ENCODE data around the gene DSCAM. TPM values are rescaled to one million over a fixed set of nuclear protein-coding genes. Genes with fewer than 3 reads are reported as not detected.
"Not testable (repeated sequence)": the region's sequence is repeated elsewhere in the genome, so short reads cannot be mapped to it uniquely, and the experiment has no call there.

DSCAM gene
- total and polyA plus RNA-seq, 3 donors from 2014 or later, result 0.70 to 2.3 (median 2.0) TPM

- H3K9me3 ChIP-seq, result no peaks in the 10 kb centered on the region
- TF ChIP-seq POLR2A (IDR thresholded peaks at IDR 0.05), result no peak
- no peak for TF ChIP-seq CTCF (IDR thresholded peaks at IDR 0.05)
- intact Hi-C loops (cut with DNase I; ENCODE audit: low total_unique reads), result no loop called here
- H3K27me3 ChIP-seq, result no peaks in the 10 kb centered on the region
- no peaks in the 10 kb centered on the region for H3K36me3 ChIP-seq (ENCODE audit: low read depth, missing control alignments)
- DNase-seq, result no peak
- 49 to 60% methylated on average over 2 of the region's 2 CpGs for WGBS, 2 donors
- H3K4me3 ChIP-seq, result no peak overlapping the region
- no peak overlapping the region for H3K27ac ChIP-seq
- no peaks in the 10 kb centered on the region for H3K4me1 ChIP-seq
Observed at GRCh38 chr21:40047211-40047610, 799.7 kb downstream of the DSCAM start.

GRCh38 chr21:40043866-40044265, 803.1 kb downstream of the DSCAM start:
- intact Hi-C loops (cut with DNase I; ENCODE audit: low total_unique reads), result no loop called here
- no peaks in the 10 kb centered on the region for H3K9me3 ChIP-seq
- WGBS, 2 donors, result 76 to 92% methylated on average over 12 of the region's 12 CpGs

GRCh38 chr21:40043423-40043822, 803.5 kb downstream of the DSCAM start:
- Histone ChIP-seq H3K36me3 (ENCODE audit: low read depth, missing control alignments) (no peaks in the 10 kb centered on the region), H3K27me3 (no peaks in the 10 kb centered on the region), H3K4me3 (no peak overlapping the region), H3K9me3 (no peaks in the 10 kb centered on the region), H3K4me1 (no peaks in the 10 kb centered on the region), H3K27ac (no peak overlapping the region)
- WGBS, 2 donors, result 72 to 76% methylated on average over 4 of the region's 4 CpGs
- intact Hi-C loops (cut with DNase I; ENCODE audit: low total_unique reads), result no loop called here
- no peak for DNase-seq
- TF ChIP-seq CTCF (IDR thresholded peaks at IDR 0.05), result no peak
- TF ChIP-seq POLR2A (IDR thresholded peaks at IDR 0.05), result no peak

More at GRCh38 chr21:40043866-40044265, 803.1 kb downstream of the DSCAM start:
- Histone ChIP-seq H3K27ac (no peak overlapping the region), H3K27me3 (no peaks in the 10 kb centered on the region), H3K4me3 (no peak overlapping the region), H3K4me1 (no peaks in the 10 kb centered on the region), H3K36me3 (ENCODE audit: low read depth, missing control alignments) (no peaks in the 10 kb centered on the region)
- TF ChIP-seq CTCF (IDR thresholded peaks at IDR 0.05) (no peak), POLR2A (IDR thresholded peaks at IDR 0.05) (no peak)
- no peak for DNase-seq

GRCh38 chr21:40041446-40041845, 805.5 kb downstream of the DSCAM start:
- TF ChIP-seq POLR2A (IDR thresholded peaks at IDR 0.05), result no peak
- TF ChIP-seq CTCF (IDR thresholded peaks at IDR 0.05), result no peak
- no peak overlapping the region for H3K27ac ChIP-seq
- H3K36me3 ChIP-seq (ENCODE audit: low read depth, missing control alignments), result no peaks in the 10 kb centered on the region
- intact Hi-C loops (cut with DNase I; ENCODE audit: low total_unique reads), result no loop called here
- no peak overlapping the region for H3K4me3 ChIP-seq
- no peaks in the 10 kb centered on the region for H3K27me3 ChIP-seq
- H3K9me3 ChIP-seq, result no peaks in the 10 kb centered on the region
- 85 to 93% methylated on average over 6 of the region's 6 CpGs for WGBS, 2 donors
- no peak for DNase-seq
- no peaks in the 10 kb centered on the region for H3K4me1 ChIP-seq

GRCh38 chr21:40033156-40033782, 813.7 kb downstream of the DSCAM start:
- DNase-seq; H3K4me3 ChIP-seq; H3K27ac ChIP-seq; H3K27me3 ChIP-seq; H3K9me3 ChIP-seq; H3K36me3 ChIP-seq (ENCODE audit: low read depth, missing control alignments); H3K4me1 ChIP-seq; intact Hi-C loops (cut with DNase I; ENCODE audit: low total_unique reads): not testable (repeated sequence)
- WGBS, 2 donors, result 66 to 70% methylated on average over 25 of the region's 25 CpGs
